Measurements from ENCODE around the gene KLRG1. TPM values are rescaled to one million over a fixed set of nuclear protein-coding genes. Genes with fewer than 3 reads are reported as not detected.

Gene KLRG1
- total and polyA plus RNA-seq, 2 of the 8 experiments (the other 6 are each of a cell fraction or from before 2014, with no cell fraction given) = 7.9 to 12.8 TPM

- peak; percentile 76 for TF ChIP-seq POLR2AphosphoS5 (IDR thresholded peaks at IDR 0.05; ENCODE audit: low read depth, low read length)
- no peak for TF ChIP-seq YY1 (IDR thresholded peaks at IDR 0.05; ENCODE audit: low read depth, low read length)
- peak; percentile 8; the same call in 1 of the 2 replicates for TF ChIP-seq ATF3 (IDR thresholded peaks at IDR 0.05; ENCODE audit: insufficient read depth, low read depth, low read length)
- peak; percentile 41; the same call in 1 of the 2 replicates for TF ChIP-seq ATF2 (IDR thresholded peaks at IDR 0.05; ENCODE audit: low read length)
- no peak for TF ChIP-seq HDAC6 (IDR thresholded peaks at IDR 0.05; ENCODE audit: low read depth, low read length)
- no peak for TF ChIP-seq JUND (IDR thresholded peaks at IDR 0.05; ENCODE audit: low read length)
- peak; percentile 73 for TF ChIP-seq KDM4A (IDR thresholded peaks at IDR 0.05; ENCODE audit: low read depth, low read length, severe bottlenecking)
- TF ChIP-seq E2F6 (IDR thresholded peaks at IDR 0.05) = peak; percentile 91
- peak; percentile 66 for TF ChIP-seq PHF8 (conservative IDR thresholded peaks at IDR 0.05; ENCODE audit: low read depth, low read length)
- peak; percentile 50 to 62; a peak in 2 of 4 replicates for TF ChIP-seq SIN3A (conservative IDR thresholded peaks at IDR 0.05 in 1 of 2, IDR thresholded peaks at IDR 0.05 in 1 of 2; ENCODE audit: low read depth in 1 of 2, low read length in 2 of 2)
- TF ChIP-seq TEAD4 (IDR thresholded peaks at IDR 0.05; ENCODE audit: low read depth, low read length) = 0 out of 2 replicates have a peak, but pooled peaks have one; percentile 8
- TF ChIP-seq SIX5 (IDR thresholded peaks at IDR 0.05; ENCODE audit: low read depth, low read length) = peak; percentile 71
- no peak for TF ChIP-seq RBBP5 (IDR thresholded peaks at IDR 0.05; ENCODE audit: borderline replicate concordance, low read depth, low read length)
- TF ChIP-seq USF2 (IDR thresholded peaks at IDR 0.05; ENCODE audit: low read length) = peak; percentile 86
- peak; percentile 87 for TF ChIP-seq MAX (IDR thresholded peaks at IDR 0.05)
These were observed 39.8 kb upstream of the KLRG1 start, which contains the start of gene M6PR (continued) for GRCh38 chr12:8949342-8950220.

All from H1 (cell line).